Liver (tissue), 9 donors: ENCODE data around the gene CARD11. TPM values are rescaled to one million over a fixed set of nuclear protein-coding genes. Genes with fewer than 3 reads are reported as not detected.

Experiments
- DNase-seq: peaks from one replicate; pipeline ENCODE4 v3.0.0-alpha.2; 2017; ENCODE audit warnings: low spot score
- H3K27ac ChIP-seq, 2 donors: one replicate each; pipeline ENCODE4 v1.7.0; 2013; ENCODE audit warnings: inconsistent platforms in 2 of 2, low read length in 2 of 2, control low read depth in 1 of 2, low read depth in 1 of 2, mild to moderate bottlenecking in 1 of 2
- H3K27me3 ChIP-seq, 4 donors: one replicate each; pipeline versions ENCODE4 v1.6.1 to v1.7.0; 2013; ENCODE audit warnings: low read length in 3 of 4, inconsistent platforms in 1 of 4, mild to moderate bottlenecking in 1 of 4, moderate library complexity in 1 of 4; ENCODE audit not compliant: control insufficient read depth in 4 of 4, insufficient read depth in 4 of 4
- H3K36me3 ChIP-seq, 4 donors: one replicate each; pipeline versions ENCODE4 v1.6.1 to v1.7.0; 2013; ENCODE audit warnings: low read length in 3 of 4, mild to moderate bottlenecking in 3 of 4, low read depth in 1 of 4, moderate library complexity in 1 of 4; ENCODE audit not compliant: control insufficient read depth in 4 of 4, insufficient read depth in 3 of 4
- H3K4me1 ChIP-seq, 4 donors: one replicate each; pipeline versions ENCODE4 v1.6.1 to v1.7.0; 2013; ENCODE audit warnings: low read length in 3 of 4, mild to moderate bottlenecking in 3 of 4, moderate library complexity in 1 of 4; ENCODE audit not compliant: control insufficient read depth in 4 of 4, insufficient read depth in 4 of 4
- H3K4me3 ChIP-seq, 3 donors: one replicate each; pipeline versions ENCODE4 v1.6.1 to v1.7.0; 2013; ENCODE audit warnings: low read length in 3 of 3, control low read depth in 1 of 3, low read depth in 1 of 3, mild to moderate bottlenecking in 1 of 3
- H3K9ac ChIP-seq, 2 donors: one replicate each; pipeline ENCODE4 v1.7.0; 2013; ENCODE audit warnings: low read length in 2 of 2, mild to moderate bottlenecking in 2 of 2, moderate library complexity in 2 of 2, control low read depth in 1 of 2, low read depth in 1 of 2
- H3K9me3 ChIP-seq, 4 donors: one replicate each; pipeline versions ENCODE4 v1.6.1 to v1.7.0; 2013; ENCODE audit warnings: low read length in 3 of 4; ENCODE audit not compliant: control insufficient read depth in 4 of 4
- ATF3 ChIP-seq: IDR thresholded peaks from 2 replicates; pipeline ENCODE4 v1.6.1; 2016; ENCODE audit warnings: antibody characterized with exemption
- CTCF ChIP-seq: fragments of 150-350 bp; IDR thresholded peaks from 2 replicates; pipeline ENCODE4 v1.5.1; 2017; ENCODE audit warnings: improper control_type of control experiment, low read depth, low read length; ENCODE audit not compliant: missing input control
- EGR1 ChIP-seq, 2 donors: IDR thresholded peaks; 2 replicates each; pipeline ENCODE4 v1.6.1; 2016 to 2018; ENCODE audit warnings: antibody characterized with exemption in 2 of 2, low read depth in 2 of 2
- FOXA1 ChIP-seq: IDR thresholded peaks from 2 replicates; pipeline ENCODE4 v1.6.1; 2016; ENCODE audit warnings: antibody characterized with exemption
- FOXA2 ChIP-seq: IDR thresholded peaks from 2 replicates; pipeline ENCODE4 v1.6.1; 2016; ENCODE audit warnings: antibody characterized with exemption
- GABPA ChIP-seq, 2 donors: IDR thresholded peaks in 1 of 2; conservative IDR thresholded peaks in 1 of 2; 2 replicates each; pipeline ENCODE4 v1.6.1; 2016; ENCODE audit warnings: antibody characterized with exemption in 2 of 2, mild to moderate bottlenecking in 1 of 2, moderate library complexity in 1 of 2
- HNF4A ChIP-seq, 2 donors: conservative IDR thresholded peaks; 2 replicates each; pipeline ENCODE4 v1.6.1; 2016; ENCODE audit warnings: antibody characterized with exemption in 2 of 2, mild to moderate bottlenecking in 2 of 2
- HNF4G ChIP-seq: IDR thresholded peaks from 2 replicates; pipeline ENCODE4 v1.6.1; 2016; ENCODE audit warnings: antibody characterized with exemption
- JUND ChIP-seq, 2 donors: IDR thresholded peaks; 2 replicates each; pipeline ENCODE4 v1.6.1; 2016; ENCODE audit warnings: antibody characterized with exemption in 2 of 2
- MAX ChIP-seq: IDR thresholded peaks from 2 replicates; pipeline ENCODE4 v1.6.1; 2016; ENCODE audit warnings: antibody characterized with exemption
- NR2F2 ChIP-seq: IDR thresholded peaks from 2 replicates; pipeline ENCODE4 v1.6.1; 2016; ENCODE audit warnings: antibody characterized with exemption
- RAD21 ChIP-seq, 2 donors: IDR thresholded peaks; 2 replicates each; pipeline ENCODE4 v1.6.1; 2016; ENCODE audit warnings: antibody characterized with exemption in 2 of 2, mild to moderate bottlenecking in 2 of 2
- RXRA ChIP-seq, 2 donors: IDR thresholded peaks; 2 replicates each; pipeline ENCODE4 v1.6.1; 2017 to 2018; ENCODE audit warnings: antibody characterized with exemption in 2 of 2, mild to moderate bottlenecking in 1 of 2
- SP1 ChIP-seq: IDR thresholded peaks from 2 replicates; pipeline ENCODE4 v1.6.1; 2018; ENCODE audit warnings: antibody characterized with exemption, mild to moderate bottlenecking
- TAF1 ChIP-seq: conservative IDR thresholded peaks from 2 replicates; pipeline ENCODE4 v1.6.1; 2016; ENCODE audit warnings: antibody characterized with exemption, mild to moderate bottlenecking
- YY1 ChIP-seq: IDR thresholded peaks from 2 replicates; pipeline ENCODE4 v1.6.1; 2016; ENCODE audit warnings: antibody characterized with exemption, mild to moderate bottlenecking
- ZBTB33 ChIP-seq: IDR thresholded peaks from 2 replicates; pipeline ENCODE4 v1.6.1; 2016; ENCODE audit warnings: antibody characterized with exemption
- WGBS: extraction: QIAGEN DNeasy Blood & Tissue Kit; methylation state at CpG from one replicate; pipeline ENCODE4 v1.1.7; 2013; 5-methylcytosine and 5-hydroxymethylcytosine counted together
- polyA plus RNA-seq, 2 donors: library from polyadenylated mRNA; stranded (reverse) in 1 of 2; unstranded in 1 of 2; fragments of 200-250 nt in 1 of 2; fragments of >200 nt in 1 of 2; fragmentation: Nextera tagmentation in 1 of 2; extraction: Ambion mirVana in 1 of 2; gene quantifications; one replicate each; pipeline versions ENCODE4 v1.2.1 to v1.2.3, GENCODE V29; 2013 to 2015
- total RNA-seq, 2 donors: library from RNA; depleted of rRNA; stranded (reverse); fragments of >200 nt; gene quantifications; one replicate each; pipeline ENCODE4 v1.2.3, GENCODE V29; 2014
- TF ChIP-seq, protein P1 (sequence below): IDR thresholded peaks from 2 replicates; pipeline ENCODE4 v1.6.1; 2016; ENCODE audit warnings: antibody characterized with exemption, mild to moderate bottlenecking
- donor health status: healthy.
- donor health status: healthy.
- donor health status: healthy.
- donor health status: healthy.
- donor health status: healthy.

Gene CARD11
- total and polyA plus RNA-seq, 4 donors = 0.42 to 1.3 (median 0.83) TPM

- Histone ChIP-seq H3K4me3 (no peak overlapping the region), H3K36me3 (no peaks in the 10 kb centered on the region), H3K9ac (no peak overlapping the region), H3K27ac (no peak overlapping the region), H3K27me3 (peaks cover 0 to 8% (median 0%) of the 10 kb centered on the region in 4 donors), H3K4me1 (no peaks in the 10 kb centered on the region), H3K9me3 (no peaks in the 10 kb centered on the region)
- TF ChIP-seq GABPA (IDR thresholded peaks at IDR 0.05 in 1 of 2, conservative IDR thresholded peaks at IDR 0.05 in 1 of 2) (no peak), TAF1 (no peak)
- TF ChIP-seq, protein P1, sequence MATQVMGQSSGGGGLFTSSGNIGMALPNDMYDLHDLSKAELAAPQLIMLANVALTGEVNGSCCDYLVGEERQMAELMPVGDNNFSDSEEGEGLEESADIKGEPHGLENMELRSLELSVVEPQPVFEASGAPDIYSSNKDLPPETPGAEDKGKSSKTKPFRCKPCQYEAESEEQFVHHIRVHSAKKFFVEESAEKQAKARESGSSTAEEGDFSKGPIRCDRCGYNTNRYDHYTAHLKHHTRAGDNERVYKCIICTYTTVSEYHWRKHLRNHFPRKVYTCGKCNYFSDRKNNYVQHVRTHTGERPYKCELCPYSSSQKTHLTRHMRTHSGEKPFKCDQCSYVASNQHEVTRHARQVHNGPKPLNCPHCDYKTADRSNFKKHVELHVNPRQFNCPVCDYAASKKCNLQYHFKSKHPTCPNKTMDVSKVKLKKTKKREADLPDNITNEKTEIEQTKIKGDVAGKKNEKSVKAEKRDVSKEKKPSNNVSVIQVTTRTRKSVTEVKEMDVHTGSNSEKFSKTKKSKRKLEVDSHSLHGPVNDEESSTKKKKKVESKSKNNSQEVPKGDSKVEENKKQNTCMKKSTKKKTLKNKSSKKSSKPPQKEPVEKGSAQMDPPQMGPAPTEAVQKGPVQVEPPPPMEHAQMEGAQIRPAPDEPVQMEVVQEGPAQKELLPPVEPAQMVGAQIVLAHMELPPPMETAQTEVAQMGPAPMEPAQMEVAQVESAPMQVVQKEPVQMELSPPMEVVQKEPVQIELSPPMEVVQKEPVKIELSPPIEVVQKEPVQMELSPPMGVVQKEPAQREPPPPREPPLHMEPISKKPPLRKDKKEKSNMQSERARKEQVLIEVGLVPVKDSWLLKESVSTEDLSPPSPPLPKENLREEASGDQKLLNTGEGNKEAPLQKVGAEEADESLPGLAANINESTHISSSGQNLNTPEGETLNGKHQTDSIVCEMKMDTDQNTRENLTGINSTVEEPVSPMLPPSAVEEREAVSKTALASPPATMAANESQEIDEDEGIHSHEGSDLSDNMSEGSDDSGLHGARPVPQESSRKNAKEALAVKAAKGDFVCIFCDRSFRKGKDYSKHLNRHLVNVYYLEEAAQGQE = no peak
- 85% methylated on average over 4 of the region's 4 CpGs for WGBS
- DNase-seq = no peak
These were observed 123.6 kb downstream of the CARD11 start for GRCh38 chr7:2920041-2920440.

- WGBS = 96% methylated on average over 19 of the region's 19 CpGs
- TF ChIP-seq ZBTB33 = no peak
- TF ChIP-seq RXRA (IDR thresholded peaks at IDR 0.05) = no peak
- TF ChIP-seq CTCF = no peak
- TF ChIP-seq FOXA1 = no peak
- no peak for TF ChIP-seq SP1
- TF ChIP-seq MAX = no peak
- TF ChIP-seq EGR1 (IDR thresholded peaks at IDR 0.05; ENCODE audit: low read depth in 2 of 2) = no peak
- no peak for TF ChIP-seq YY1
- TF ChIP-seq GABPA (IDR thresholded peaks at IDR 0.05 in 1 of 2, conservative IDR thresholded peaks at IDR 0.05 in 1 of 2) = no peak
- no peak for TF ChIP-seq ATF3
- no peak for TF ChIP-seq TAF1
- TF ChIP-seq FOXA2 = no peak
- no peak for TF ChIP-seq NR2F2
- TF ChIP-seq HNF4G = no peak
- TF ChIP-seq, protein P1 = no peak
- no peak for TF ChIP-seq RAD21 (IDR thresholded peaks at IDR 0.05)
- TF ChIP-seq JUND (IDR thresholded peaks at IDR 0.05) = no peak
- no peak for TF ChIP-seq HNF4A (conservative IDR thresholded peaks at IDR 0.05)
- no peak overlapping the region for H3K9ac ChIP-seq
- H3K4me3 ChIP-seq = no peak overlapping the region
- no peak overlapping the region for H3K27ac ChIP-seq
- peaks cover 0 to 8% (median 0%) of the 10 kb centered on the region in 4 donors for H3K27me3 ChIP-seq
- DNase-seq = no peak
- H3K36me3 ChIP-seq = no peaks in the 10 kb centered on the region
- H3K4me1 ChIP-seq = no peaks in the 10 kb centered on the region
- H3K9me3 ChIP-seq = no peaks in the 10 kb centered on the region
These were observed 124.4 kb downstream of the CARD11 start for GRCh38 chr7:2919256-2919655.
